DMS114 treated with DMSO at 0.1 percent for 48 hours (cell line): ENCODE measurements around the gene LRP6.
"Not testable (repeated sequence)": the region's sequence is repeated elsewhere in the genome, so short reads cannot be mapped to it uniquely, and the experiment has no call there.

Source experiments
- DNase-seq: peaks from one replicate; lab custom pipeline; 2025; ENCODE audit not compliant: unreplicated experiment; lab: John Stamatoyannopoulos, UW

The LRP6 gene

DNA sequence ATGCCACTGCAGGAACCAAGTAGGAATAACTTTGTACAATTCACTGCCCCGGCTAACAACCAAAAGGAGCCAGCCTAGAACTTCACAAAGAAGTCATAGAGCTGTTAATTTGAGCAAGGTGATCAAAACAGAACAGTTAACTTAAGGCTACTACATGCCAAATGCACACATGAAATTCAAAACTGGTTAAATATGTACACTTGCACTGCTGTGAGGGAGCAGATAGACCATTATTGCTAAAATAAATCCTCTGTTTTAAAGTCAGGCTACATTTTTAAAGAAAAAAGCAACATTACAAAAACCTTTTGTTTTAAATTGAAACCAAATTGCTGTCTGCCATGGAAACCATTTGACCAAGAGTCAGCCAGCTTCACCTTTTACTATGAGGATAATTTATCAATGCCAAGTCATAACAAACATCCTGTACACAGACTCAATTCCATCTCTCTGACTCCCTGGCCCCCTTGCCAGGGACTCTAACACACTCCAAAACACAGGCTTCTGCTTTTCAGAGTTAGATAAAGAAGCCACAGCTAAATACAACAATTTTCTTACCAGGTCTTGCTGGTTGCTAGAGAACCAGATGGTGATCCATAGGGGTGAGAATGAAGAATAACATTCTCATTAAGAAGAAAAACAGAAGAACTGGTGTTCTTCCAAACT lies 84.0 kb downstream of the LRP6 start:
- DNase-seq, result no peak

DNA sequence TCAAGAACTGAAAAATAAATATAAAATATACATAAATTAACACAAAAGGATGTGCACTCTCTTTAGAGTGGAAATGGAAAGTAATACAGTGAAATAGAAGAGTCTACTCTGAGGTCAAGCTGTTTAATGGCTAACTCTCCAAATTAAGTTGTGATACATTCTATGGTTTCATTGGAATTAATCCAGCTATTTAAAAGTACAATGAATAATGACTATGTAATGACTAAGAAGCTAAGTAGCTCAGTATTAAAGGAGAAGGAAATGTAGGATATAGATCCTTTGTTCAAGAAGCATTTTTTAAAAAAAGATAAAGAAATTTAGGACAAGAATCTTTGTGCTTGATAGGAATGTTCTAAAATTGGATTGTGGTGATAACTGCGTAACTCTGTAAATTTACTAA lies 85.3 kb downstream of the LRP6 start:
- no peak for DNase-seq

DNA sequence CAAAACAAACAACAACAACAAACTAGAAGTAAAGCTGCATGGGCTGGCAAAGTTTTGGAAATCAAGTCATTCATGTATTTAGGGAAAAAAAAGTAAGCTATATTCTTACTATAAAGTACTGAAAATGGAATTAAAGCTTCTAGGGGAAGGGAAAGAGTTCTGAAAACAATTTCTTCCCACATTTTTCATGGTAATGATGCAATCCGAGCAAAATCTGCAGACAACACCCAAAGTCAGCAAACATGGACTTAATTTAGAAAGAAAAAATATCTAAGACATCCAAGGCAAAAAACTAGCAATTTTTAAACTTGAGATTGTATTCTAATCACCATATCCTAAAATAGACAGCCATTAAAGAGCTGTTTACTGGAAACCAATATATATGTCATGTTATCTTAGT lies 86.3 kb downstream of the LRP6 start:
- DNase-seq, result no peak

DNA sequence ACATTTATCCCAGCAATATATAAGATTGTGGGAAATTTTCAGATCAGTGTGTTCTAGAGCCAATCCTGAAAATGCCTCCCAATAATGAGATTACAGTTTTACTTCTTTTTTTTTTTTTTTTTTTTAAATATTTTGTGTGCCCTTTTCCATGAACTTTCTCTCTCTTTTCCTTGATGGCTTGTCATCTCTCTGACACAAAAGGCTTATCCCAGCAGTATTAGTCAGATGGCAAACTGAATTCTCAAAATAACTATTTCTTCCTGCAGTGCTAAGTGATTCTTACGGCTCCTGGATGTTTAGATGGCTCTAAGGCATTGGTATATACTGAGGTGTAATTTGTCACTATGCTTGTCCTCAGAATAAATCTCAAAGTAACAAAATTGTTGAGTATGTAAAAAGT lies 86.7 kb downstream of the LRP6 start:
- DNase-seq, result no peak

- DNase-seq, result no peak
These were observed 88.3 kb downstream of the LRP6 start for GRCh38 chr12:12178559-12178958.

- no peak for DNase-seq
These were observed 90.4 kb downstream of the LRP6 start for GRCh38 chr12:12176402-12176801.

DNA sequence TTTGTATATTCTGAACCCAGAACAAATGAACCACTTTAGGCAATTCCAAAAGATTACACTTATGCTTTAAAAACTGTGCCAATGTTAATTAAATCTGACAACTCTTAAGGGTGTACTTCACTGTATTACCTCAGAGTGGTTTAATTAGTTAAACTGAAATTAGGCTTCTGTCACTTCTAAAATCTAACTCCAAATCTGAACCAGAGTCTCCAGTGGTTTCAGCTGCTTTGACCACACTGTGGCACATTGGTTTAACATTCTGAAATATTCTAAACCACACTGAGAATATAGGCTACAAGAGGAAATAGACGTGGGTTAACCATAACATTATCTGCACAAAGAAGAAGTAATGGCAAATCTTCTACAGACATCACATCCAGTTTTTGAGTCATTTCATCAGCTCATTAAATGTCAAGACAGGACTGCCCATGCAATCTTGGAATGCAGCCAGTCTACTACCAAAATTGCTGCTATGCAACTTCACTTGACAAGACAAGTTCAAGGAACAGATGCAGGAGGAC lies 94.8 kb downstream of the LRP6 start:
- DNase-seq, result no peak

DNA sequence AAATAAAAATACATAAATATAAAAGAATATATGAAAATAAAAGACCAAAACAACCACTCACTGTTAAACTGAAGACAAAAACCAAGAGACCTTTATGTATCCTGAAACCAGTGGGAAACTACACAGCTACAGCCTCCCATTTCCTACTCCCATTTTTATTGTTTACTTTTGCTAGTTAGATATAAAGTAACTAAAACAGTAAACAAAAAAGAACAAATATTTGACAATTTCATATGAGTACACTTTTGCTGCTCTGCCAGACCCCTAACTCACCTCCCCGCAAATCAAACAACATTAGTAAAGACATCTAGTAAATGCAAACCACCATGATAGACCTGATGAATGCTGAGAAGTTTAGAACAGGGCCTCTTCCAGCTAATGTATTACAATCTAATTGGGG lies 99.0 kb downstream of the LRP6 start:
- DNase-seq, result no peak

DNA sequence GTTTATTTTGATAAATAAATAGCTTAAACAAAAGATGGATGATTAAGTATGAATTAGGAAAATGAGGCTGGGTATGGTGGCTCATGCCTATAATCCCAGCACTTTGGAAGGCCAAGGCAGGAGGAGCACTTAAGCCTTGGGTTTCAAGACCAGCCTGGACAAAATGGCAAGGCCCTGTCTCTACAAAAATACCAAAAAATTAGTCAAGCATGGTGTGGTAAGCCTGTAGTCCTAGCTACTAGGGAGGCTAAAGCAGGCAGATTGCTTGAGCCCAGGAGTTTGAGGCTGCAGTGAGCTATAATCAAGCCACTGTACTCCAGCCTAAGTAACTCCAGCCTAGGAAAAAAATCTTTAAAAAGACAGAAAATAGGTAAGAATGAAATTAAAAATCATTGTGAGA lies 100.1 kb downstream of the LRP6 start:
- DNase-seq, result no peak

DNA sequence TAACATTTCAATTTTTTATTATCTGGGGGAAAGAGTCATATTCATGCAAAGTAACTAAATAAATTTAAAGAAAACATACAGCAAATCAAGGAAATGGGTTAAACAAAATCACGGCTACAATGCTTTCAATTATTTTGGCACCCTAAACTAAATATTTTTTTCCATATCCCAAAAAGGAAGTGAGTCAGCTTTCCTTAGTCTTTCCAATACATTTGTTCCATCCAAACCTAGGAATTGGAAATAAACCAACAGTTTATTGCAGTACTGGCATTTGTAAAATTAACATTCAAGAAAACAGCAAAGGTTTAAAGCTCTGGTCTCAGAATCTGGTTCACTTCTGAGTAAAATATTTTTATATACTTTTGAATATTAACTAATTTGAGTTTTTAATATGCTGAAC lies 106.9 kb downstream of the LRP6 start:
- no peak for DNase-seq

- DNase-seq, result no peak
These were observed 108.0 kb downstream of the LRP6 start for GRCh38 chr12:12158858-12159257.

DNA sequence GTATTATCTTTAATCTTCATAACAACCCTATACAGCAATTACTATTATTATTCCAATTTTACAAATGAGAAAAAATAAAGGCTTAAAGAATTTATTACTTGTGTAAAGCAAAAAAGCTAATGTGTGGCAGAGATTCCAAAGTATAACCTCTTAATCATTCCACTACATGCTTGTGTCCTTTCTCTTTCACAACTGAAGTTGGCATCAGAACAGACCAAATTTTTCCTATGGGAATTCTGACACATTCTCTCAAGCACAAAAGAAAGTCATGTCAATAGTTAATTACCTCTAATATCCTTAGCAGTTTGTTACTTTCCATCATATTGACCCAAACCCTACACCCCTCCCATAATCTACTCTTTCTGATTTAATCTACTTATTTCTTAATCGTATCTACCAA lies 109.4 kb downstream of the LRP6 start:
- DNase-seq, result no peak

DNA sequence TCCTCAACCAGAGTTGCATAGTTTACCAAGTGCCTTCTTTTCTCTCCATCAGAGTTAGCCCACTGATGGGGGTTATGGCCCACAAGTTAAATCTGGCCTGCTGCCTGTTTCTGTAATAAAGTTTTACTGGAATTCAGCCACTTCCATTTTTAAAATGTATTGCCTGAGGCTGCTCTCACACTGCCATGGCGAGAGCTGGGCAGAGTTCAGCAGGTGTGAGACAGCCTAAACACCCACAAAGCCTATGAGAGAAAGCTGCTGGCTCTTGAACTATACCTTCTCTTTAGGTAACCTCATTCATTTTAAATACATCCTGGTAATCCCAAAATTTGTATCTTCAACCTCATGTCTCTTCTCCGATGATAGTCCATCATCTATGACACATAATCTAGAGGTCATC lies 110.0 kb downstream of the LRP6 start:
- no peak for DNase-seq

GRCh38 chr12:12156116-12156515 lies 110.7 kb downstream of the LRP6 start:
- no peak for DNase-seq

GRCh38 chr12:12153596-12153995 lies 113.2 kb downstream of the LRP6 start:
- DNase-seq, result no peak

DNA sequence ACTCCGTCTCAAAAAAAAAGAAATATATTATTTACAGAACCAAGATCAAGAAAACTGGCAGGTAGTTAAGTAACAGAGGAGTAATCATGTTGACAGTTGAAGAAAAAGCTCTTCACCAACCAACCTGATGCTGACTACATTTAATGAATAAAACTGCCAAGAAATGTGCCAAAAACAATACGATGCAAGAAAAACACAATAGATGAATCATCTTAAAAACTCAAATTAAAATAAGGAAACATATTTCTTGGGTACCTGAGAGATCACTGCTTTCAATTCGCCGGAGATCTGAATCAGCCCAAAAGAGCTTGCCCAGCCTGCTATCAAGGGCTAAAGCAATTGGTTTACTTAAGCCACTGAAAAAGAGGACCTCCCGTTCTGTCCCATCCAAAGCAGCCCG lies 119.7 kb downstream of the LRP6 start:
- DNase-seq, result no peak

- not testable (repeated sequence) for DNase-seq
These were observed 122.3 kb downstream of the LRP6 start for GRCh38 chr12:12144531-12144930.

- no peak for DNase-seq
These were observed 125.8 kb downstream of the LRP6 start for GRCh38 chr12:12141000-12141399.

DNA sequence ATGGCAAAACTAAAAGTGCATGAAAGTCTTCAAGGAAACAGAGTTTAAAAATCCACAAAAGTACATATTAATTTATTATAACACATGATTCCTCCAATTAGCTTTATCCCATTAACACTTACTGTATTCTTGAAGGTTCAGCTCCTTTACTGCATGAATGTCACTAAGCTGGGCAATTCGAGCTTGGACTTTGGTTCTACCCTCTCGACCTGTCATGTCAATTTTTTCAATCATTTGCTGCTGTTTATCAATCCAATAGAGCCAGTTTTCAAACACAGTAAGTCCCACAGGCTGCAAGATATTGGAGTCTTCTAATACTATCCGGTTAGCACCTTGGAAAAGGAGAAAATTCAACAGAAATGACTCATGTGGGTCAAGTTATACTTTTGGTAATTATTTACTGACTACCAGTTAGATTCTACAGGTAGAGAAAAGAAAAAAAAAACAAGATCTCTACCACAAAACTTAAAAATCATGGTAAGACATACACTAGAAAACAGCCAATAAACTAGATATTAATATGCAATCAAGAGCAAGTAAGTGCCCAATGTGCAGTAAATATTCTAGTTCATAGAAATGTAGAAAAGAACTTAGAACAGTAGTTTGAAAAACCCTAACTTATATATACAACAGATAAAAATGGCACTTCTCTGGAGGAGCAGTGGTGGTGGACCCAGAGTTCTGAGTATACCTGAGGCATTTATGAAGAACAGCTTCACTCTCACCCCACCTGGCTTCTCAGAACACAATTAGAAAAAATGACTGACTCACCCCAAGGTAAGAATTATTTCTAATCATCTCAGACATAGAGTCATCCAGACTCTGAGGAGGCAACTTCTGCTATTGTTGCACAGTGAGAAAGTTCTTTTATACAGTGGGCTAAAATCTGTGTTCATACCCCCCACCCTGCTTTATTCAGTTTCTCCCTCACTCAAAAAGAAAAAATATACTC lies 128.4 kb downstream of the LRP6 start:
- DNase-seq, result no peak

DNA sequence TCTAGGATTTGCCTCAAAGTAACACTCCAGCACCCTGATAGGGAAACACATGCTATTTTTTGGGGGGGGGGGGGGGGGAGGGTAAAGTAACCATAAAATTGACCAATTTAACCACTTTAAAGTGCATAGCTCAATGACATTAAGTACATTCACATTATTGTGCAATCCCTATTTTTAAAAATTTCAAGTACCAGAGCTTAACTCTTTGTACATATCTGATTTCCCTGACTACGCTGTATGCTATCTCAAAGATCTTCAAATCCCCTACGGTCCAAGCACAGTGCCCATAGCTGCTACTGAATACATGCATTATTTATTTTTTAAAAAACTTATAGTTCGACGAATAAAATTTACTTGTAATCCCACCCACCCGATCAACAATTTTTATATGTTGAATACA lies 133.1 kb downstream of the LRP6 start:
- no peak for DNase-seq

GRCh38 chr12:12133259-12133658 lies 133.6 kb downstream of the LRP6 start:
- DNase-seq, result no peak

DNA sequence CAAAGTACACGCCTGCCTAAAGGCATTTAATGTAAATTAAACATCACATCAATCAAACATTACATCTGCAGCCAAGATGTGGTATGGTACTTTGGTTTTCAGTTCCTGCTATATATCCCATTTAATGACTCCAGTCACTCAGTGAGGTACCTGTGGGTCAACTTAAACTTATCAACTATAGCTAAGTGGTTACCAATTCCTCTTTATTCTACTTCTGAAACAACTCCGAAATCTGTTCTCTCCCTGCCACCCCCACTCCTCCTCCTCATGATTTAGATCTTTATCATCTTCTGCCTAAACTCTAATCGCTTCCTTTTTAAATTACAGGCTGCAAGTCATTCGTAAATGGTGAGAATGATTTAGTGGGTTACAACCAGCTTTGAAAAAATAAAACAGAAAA lies 138.2 kb downstream of the LRP6 start:
- DNase-seq, result no peak
